ENCODE measurements around the gene TOX3. TPM values are rescaled to one million over a fixed set of nuclear protein-coding genes. Genes with fewer than 3 reads are reported as not detected.

Gene TOX3
- total RNA-seq, 4 donors from 2014 or later, result 0.16 to 1.1 (median 0.57) TPM; not detected in 1

DNA sequence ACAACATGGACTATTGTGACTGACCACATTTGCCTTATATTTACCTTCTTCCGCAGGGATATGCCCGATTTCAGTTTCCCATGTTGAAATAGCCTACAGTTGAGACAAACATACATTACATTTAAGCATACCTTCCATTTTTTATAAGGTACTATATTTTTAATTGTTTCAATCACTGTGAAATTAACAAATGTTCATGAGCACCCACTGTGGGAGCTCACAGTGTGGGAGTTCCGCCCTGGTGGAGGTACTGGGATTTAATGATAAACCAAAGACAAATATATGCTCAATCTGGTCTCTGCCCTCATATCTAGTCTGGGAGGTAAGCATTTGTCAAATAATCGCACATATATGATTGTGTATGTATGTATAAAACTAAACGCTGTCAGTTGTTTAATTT is 15.8 kb upstream of the TOX3 start:
- TF ChIP-seq, protein P1, sequence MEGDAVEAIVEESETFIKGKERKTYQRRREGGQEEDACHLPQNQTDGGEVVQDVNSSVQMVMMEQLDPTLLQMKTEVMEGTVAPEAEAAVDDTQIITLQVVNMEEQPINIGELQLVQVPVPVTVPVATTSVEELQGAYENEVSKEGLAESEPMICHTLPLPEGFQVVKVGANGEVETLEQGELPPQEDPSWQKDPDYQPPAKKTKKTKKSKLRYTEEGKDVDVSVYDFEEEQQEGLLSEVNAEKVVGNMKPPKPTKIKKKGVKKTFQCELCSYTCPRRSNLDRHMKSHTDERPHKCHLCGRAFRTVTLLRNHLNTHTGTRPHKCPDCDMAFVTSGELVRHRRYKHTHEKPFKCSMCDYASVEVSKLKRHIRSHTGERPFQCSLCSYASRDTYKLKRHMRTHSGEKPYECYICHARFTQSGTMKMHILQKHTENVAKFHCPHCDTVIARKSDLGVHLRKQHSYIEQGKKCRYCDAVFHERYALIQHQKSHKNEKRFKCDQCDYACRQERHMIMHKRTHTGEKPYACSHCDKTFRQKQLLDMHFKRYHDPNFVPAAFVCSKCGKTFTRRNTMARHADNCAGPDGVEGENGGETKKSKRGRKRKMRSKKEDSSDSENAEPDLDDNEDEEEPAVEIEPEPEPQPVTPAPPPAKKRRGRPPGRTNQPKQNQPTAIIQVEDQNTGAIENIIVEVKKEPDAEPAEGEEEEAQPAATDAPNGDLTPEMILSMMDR (IDR thresholded peaks at IDR 0.05; ENCODE audit: low read depth), result no peak

DNA sequence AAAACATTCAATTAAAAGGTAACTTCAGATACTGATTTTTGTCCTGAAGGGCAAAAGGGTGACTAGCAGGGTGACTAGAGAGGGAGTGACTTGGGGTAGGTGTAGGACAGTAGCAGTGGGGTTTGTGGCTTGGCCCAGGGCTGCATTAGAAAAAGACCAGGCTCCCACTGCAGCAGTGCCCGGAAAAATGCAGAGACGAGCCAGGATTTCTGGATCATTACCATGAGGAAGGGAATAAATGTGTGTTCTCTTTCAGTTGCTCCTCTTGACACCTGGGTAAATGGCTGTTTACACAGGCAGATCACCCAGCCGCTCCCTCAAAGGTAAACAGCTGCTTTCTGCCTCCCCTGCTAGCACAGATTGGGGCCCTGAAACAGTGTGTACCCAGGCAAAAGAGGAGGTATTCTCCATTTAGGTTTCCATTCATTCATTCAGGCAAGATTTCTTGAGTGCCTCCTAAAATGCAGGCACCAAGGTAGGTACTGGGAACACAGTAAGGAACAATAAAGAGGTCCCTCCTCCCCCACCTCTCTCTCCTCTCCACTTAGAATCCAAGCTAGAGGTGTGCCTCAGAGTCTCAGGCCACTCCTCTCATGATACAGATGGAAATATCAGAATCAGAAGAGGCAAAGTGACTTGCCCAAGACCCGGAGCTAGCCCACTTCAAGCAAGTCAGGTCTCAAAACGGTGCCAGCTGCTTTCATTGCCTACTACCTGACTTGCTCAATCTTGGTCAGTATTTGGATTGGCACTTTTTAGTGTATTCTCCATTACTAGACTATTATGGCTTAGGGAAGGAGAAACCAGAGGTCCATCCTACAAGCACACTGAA is 15.2 kb upstream of the TOX3 start:
- TF ChIP-seq, protein P1 (IDR thresholded peaks at IDR 0.05; ENCODE audit: low read depth), result no peak

DNA sequence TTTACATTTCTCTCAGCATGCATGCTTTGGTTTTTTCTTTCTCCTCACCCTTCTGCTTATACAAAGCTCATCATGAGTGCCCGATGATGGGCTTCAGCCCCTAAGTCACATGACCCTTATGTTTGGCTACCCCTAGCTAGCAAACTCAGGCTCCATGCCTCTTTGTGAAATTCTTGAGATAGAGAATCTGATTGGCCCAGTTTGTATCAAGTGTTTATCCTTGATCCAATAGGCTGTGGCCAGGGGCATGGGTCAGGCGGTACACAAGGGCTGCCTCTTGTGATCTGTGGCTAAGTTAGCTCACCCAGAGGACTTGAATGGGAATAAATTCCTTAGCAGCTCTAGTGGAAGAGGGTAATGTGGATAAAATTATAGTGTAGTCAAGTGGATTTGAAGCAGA is 11.5 kb upstream of the TOX3 start:
- TF ChIP-seq, protein P1 (IDR thresholded peaks at IDR 0.05; ENCODE audit: low read depth), result no peak

DNA sequence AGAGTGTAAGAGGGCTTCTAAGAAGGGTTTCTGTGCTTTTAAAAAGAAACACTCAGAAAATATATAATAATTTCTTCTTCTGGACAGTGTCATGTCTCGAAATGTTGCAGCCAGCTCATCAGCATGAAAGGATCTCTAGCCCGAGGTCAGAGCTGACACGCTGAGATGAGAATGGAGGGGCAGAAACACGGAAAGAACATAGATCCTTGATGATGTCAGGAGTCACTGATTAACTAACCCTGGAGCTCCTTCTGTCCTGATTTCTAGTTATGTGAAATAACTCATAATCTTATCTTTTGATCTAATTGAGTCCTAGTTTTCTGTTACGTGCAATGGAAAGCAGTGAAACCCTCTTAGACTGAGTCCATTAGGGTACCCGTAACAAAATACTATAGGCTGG is 10.3 kb upstream of the TOX3 start:
- TF ChIP-seq, protein P1 (IDR thresholded peaks at IDR 0.05; ENCODE audit: low read depth), result no peak

DNA sequence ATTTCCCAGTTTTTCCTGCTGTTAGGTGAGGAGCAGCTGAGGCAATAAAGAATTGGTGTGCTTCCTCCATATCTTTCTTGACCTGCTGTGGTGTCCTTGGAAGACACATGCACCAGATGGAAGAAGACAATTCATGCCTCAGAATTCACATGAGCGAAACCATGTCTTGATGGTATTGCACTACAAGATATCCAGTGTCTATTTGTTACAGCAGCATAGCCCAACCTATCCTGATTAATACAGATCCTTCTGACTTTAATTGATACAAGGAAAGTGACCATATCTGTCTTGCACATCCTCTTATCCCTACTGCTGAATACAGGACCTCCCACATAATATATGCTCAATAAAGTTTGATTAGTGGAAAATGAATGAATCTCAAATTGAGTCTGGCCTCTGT is 9.1 kb upstream of the TOX3 start:
- TF ChIP-seq, protein P1 (IDR thresholded peaks at IDR 0.05; ENCODE audit: low read depth), result no peak

DNA sequence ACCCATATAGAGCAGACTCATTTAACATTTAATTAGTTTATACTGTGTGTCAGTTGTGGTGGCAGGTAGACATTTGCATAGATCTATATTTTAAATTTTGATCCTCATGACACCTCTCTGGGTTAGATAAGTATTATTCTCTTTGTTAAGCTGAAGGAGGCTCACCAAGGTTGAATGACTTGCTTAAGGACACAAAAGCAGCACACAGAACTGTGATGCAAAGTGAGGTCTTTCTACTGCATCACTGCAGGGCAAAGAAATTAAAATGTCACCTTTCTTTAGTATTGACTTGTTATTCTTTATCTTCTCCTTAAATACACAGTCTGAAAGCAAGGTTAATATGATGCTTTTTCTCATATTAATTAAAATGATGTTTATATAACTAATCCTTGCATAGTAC is 8.6 kb upstream of the TOX3 start:
- TF ChIP-seq, protein P1 (IDR thresholded peaks at IDR 0.05; ENCODE audit: low read depth), result no peak

DNA sequence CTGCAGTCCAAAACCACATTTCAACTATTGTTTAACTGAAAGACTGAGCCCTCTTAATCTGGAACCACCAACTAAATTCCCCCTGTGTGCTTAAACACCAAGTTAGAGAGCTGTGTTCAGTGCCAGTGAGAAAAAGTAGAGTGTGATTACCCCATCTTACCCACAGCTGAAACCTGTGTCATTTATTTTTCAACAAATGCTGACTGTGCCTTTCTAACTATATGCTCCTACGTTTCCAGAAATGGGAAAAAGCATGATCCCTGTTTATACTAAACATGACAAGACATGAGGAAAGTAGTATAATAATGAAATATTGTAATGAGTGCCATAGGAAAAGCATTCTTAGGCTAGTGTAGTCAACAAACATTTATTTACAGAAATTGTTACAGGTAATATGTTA is 7.4 kb upstream of the TOX3 start:
- TF ChIP-seq, protein P1 (IDR thresholded peaks at IDR 0.05; ENCODE audit: low read depth), result no peak
